HG02759 (cell line): ENCODE data around the gene MDFI.

Experiments used
- ATAC-seq: cut with Tn5 transposase; IDR thresholded peaks from one replicate; pipeline ENCODE4 v1.9.1; 2021; ENCODE audit warnings: mild to moderate bottlenecking, moderate library complexity; ENCODE audit not compliant: unreplicated experiment

The MDFI gene, protein sequence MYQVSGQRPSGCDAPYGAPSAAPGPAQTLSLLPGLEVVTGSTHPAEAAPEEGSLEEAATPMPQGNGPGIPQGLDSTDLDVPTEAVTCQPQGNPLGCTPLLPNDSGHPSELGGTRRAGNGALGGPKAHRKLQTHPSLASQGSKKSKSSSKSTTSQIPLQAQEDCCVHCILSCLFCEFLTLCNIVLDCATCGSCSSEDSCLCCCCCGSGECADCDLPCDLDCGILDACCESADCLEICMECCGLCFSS

DNA sequence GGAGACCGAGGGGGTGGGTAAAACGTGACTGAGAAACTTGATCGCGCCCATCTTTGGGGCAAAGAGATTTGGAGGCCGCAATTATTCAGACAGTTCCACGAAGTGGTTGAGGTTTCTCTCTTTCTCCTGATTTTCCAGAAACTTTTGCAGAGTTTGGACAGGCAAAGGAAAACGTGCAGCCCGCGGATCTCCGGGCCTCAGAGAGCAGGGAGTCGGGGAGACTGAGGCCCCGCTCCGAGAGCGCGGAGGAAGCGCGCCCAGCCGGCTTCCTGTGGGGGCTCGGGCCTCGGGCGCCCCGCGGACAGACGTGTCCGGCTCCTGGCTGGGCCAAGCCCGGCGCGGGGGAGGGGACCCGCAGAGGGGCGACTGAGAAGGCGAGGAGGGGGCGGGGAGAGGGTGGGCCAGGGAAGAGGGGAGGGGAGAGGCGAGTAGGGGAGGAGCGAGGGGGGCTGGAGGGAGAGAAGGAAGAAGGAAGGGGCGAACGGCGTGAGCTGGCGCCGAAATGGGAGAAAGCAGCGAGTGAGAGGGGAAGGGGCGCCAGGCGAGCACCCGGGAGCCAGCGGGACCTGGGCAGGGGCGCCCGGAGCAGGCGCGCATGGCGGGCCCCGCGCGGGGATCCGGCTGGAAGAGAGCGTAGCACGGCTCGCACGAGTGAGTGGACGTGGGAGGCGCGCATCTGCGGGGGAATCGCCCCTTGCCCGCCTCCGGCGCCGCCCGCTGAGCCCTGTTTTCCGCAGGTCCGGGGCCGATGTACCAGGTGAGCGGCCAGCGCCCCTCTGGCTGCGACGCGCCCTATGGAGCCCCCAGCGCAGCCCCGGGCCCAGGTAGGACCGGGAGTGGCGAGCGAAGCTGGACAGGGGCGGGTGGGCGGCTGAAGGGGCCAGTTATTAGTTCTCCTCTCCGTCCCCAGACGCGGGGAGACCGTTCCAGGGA lies at the start of gene MDFI:
TSS of gene MDFI (plus strand) at position 467 of the 933 bp plus-strand sequence. CDS start at position 749, 282 bp downstream.
- ATAC-seq = no peak

DNA sequence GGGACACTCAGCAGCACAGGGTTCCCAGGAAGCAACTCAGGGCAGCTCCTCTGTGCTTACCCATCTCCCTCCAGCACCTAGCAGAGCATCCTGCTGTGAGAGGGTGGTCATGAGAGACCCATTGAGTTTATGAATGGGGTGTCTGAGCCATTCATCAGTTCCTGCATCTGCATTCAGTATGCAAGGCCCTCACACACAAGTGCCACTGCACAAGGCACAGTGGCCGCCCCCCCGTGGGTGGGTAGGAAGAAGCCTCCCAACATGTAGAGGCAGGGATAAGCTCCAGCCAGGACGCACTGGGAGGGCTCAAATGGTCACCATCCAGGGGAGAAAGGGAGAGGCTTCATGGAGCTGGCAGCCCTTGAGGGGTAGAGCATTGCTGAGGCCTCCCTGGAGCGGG lies 49.0 kb upstream of the MDFI start:
- ATAC-seq = no peak

DNA sequence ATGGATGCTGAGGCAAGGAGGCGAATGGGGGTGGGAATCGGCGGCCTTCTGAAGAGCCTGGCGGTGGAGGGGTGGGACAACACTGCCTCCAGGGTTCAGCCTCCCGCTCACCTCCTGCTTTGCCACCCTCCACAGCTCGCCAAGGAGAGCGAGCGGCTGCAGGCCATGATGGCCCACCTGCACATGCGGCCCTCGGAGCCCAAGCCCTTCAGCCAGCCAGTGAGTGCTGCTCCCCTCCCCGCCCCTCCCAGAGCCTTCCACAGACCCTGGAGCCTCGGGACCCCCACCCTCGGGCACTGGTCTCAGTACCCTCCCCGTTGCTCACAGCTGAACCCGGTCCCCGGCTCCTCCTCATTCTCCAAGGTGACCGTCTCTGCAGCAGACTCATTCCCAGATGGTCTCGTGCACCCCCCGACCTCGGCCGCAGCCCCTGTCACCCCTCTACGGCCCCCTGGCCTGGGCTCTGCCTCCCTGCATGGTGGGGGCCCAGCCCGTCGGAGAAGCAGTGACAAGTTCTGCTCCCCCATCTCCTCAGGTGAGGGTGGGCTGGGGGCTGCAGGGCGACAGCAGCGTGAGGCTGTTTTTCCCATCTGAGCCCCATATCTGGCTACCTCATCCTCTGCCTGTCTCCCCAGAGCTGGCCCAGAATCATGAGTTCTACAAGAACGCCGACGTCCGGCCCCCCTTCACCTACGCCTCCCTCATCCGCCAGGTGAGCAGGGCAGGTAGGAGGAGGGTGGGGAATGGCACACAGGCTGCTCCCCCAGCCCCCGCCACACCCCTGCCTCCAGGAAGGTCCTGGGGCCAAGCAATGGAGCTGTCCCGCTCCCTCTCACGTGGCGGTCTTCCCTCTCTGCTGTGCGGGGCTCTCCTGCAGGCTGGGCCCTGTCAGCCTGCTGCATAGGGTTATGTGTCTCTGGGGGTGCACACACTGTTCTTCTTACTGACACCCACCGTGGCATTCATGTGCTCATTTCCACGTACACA lies 48.3 kb upstream of the MDFI start:
- no peak for ATAC-seq

DNA sequence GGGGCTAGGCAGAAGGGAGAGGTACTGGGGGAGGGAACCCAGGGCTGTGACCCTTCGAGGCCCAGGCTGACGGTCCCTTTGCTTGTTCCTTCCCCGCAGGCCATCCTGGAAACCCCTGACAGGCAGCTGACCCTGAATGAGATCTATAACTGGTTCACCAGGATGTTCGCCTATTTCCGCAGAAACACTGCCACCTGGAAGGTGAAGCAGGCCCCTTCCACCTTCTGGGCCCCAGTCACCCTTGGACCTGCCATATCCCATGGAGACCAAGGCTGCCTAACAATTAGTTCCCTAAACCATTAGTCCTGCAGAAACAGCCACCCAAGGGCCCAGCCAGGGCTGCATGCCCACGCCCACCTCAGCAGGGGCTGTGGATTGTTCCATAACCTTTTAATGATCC lies 47.1 kb upstream of the MDFI start:
- ATAC-seq = no peak

DNA sequence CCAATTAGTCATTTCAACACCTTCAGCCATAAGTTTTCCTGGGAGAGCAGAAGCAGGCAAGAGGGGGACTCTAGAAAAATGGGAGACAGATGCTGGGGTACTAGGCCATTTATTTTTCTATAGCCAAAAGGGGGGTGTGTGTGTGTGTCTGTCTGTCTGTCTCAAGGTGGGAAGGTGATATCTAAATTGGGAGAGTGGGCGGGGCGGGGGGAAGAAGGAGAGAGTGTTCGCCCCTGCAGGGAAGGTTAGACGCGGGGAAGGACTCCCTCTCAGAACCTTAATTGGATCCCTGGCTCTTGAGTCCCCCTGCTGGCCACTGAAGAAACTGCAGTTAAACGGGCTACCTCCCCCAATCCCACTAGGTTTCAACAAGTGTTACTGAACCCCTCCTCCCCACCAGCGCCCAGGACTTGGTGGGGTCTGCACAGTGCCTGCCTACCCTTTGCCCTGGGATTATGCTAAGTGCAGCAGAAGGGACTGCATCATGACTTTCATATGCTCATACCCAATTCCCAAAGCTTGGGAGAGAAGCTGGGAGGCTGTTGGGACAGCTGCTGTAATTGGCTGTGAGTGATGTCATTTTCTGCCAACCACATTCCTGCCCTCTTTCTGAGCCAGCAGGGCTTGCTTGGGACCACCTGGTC lies 46.3 kb upstream of the MDFI start:
- no peak for ATAC-seq

DNA sequence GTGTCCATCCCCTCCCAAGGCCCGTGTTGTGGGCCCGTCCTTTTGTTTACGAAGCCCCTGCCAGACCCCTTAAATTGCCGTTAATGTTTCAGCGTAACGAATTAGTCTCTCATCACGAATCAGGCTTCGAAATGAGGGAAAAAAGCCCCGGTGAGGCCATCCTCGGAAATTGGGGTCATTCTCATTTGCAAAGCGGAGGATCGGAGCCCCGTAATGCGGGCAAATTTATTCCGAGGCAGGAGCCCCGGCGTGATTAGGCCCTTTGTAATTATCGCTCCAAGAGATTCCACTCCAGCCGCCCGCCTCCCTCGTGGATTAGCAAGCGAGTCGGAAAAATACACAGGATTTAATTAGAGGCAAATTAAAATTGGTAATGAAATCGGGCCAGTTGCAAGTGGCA lies 44.9 kb upstream of the MDFI start:
- no peak for ATAC-seq

DNA sequence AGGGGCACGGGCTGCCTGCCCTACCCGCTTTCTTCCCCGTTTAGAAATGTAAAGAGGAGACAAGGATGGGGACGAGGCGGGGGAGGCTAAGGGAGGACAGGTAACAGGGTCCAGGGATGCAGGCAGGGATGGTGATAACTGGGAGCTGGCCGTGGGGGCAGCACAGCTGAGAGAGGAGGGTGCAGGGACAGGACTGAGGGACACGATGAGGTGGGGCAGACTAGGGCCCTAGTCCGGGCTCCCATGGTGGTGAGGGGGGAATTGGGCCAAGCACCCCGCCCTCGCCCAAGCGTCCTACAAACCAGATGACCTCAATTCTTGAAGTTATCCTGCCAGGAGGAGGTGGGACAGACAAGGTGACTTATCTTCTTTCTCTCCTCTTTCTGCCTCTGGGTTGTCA lies 44.4 kb upstream of the MDFI start:
- no peak for ATAC-seq

DNA sequence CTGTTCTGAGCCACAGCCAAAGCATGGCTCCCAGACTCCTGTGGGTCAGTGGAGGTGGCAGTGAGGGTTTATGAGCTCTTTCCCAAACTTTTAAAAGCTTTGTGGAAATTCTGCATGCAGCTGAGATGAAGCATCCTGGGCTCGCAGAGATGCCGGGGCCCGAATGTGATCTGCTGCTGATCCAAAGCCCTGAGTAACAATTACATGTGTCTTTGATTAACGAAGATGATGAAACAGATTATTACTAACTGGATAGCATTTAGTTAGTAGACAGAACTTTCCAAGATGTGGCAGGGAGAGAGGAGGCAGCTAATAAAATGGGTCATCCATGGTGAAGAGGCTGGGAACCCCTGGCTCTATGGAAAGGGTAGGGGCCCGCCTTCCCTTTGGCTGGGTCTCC lies 43.9 kb upstream of the MDFI start:
- no peak for ATAC-seq

DNA sequence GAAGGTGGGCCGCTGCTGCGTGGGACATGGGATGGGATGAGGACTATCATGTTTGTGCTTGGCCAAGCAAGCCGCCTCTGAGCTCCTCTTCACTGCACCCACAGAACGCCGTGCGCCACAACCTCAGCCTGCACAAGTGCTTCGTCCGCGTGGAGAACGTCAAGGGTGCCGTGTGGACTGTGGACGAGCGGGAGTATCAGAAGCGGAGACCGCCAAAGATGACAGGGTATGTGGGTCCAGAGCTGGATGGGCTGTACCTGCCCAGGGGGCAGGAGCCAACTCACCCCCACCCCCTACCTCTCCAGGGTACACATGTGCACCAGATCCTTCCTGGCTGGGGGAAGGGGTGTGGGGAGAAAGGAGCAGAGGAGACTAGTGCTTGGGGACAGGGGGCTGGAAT lies 43.5 kb upstream of the MDFI start:
- no peak for ATAC-seq

DNA sequence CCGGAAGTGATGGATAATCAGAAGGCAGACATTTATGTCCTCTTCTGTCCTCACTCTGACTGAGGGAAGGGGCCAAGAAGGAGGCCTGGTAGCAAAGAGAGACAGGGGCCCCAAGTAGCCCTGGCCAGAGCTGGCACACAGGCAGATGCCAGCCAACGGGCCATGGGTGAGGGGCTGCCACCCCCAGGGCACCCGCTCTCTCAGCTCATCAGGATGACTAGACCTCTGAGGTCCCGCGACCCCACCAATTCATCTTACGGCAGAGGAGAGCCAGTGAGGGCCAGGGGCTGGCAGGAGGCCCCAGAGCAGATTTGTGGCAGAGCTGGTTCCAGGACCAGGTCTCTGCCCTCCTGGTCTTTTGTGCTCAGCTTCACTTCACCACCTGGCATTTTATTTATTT lies 43.1 kb upstream of the MDFI start:
- ATAC-seq = no peak

DNA sequence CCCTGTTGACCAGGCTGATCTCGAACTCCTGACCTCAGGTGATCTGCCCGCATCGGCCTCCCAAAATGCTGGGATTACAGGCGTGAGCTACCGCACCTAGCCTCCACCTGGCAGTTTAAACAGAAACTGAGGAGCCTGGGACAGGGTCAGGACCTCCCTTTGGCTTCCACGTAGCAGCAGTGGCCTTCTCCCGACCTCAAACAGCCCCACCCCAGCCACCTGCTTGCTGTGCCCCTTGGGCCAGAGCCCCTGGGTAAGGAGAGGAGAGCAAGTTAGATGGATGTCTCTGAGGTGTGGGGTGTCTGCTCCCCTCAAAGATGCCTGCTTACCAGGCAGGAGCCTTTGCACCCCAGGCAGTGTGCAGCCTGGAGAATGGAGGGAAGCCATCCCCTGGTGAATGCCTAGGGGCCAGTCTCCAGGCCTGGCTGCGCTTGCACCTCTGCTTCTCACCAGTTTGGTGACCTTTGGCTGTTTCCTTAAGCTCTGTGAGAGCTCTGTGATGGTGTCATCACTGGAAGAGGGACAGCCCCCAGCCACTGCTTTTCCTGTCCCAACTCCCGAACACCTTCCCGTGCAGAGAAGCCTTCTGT lies 42.1 kb upstream of the MDFI start:
- ATAC-seq = no peak

DNA sequence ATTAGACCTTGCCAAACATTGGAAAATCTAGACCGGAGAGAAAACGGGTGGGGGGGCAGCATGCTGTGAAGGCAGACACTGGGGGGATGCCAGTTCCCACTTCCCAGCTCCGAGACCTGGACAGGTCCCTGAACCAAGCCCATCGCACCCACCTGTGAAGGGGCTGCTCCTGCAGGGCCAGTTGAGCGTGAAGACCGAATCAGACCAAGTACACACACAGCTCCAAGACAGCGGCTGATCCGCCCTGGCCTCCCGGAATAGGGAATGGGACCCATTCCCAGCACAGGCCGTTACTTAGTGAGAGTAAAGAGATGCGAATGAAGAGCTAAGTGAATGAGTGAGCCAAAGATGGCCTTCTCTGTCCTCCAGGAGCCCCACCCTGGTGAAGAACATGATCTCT lies 41.5 kb upstream of the MDFI start:
- no peak for ATAC-seq

DNA sequence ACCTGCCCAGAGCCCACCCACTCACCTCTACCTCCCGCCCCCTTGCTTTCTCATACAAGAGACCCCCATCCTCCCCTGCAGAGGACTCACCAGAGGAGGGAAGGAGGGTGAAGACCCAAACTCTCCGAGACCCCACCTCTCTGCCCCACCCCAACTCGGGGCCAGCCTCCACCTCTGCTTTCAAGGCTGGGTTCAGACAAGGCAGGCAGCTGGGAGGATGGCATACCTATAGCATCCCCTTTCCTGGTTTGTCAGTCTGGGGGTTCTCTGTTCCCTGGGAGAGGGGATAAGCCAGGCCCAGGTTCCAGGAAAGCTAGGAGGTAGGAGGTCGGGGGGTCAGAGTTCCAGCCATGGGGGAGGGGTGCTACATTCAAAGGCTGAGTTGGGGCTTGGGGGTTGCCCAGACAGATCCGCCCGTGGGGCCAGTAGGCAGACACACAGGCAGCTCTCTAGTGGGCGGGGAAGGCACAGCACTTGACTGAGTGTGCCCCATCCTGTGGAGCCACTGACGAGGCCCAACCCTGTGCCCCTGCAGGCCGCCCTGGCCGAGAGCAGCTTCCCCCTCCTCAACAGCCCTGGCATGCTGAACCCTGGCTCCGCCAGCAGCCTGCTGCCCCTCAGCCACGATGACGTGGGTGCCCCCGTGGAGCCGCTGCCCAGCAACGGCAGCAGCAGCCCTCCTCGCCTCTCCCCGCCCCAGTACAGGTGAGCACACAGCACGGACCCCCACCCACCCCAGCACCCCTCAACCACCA lies 40.8 kb upstream of the MDFI start:
- no peak for ATAC-seq

DNA sequence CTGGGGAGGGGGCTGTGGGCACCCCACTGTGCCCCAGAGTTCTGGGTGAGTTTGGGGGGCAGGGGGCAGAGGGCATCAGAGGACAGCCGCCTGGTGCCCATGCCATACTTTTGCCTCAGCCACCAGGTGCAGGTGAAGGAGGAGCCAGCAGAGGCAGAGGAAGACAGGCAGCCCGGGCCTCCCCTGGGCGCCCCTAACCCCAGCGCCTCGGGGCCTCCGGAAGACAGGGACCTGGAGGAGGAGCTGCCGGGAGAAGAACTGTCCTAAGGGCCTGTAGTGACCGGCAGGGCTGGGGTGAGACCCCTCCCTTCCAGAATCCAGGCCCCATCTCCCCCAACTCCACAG lies 39.6 kb upstream of the MDFI start:
- ATAC-seq = no peak

DNA sequence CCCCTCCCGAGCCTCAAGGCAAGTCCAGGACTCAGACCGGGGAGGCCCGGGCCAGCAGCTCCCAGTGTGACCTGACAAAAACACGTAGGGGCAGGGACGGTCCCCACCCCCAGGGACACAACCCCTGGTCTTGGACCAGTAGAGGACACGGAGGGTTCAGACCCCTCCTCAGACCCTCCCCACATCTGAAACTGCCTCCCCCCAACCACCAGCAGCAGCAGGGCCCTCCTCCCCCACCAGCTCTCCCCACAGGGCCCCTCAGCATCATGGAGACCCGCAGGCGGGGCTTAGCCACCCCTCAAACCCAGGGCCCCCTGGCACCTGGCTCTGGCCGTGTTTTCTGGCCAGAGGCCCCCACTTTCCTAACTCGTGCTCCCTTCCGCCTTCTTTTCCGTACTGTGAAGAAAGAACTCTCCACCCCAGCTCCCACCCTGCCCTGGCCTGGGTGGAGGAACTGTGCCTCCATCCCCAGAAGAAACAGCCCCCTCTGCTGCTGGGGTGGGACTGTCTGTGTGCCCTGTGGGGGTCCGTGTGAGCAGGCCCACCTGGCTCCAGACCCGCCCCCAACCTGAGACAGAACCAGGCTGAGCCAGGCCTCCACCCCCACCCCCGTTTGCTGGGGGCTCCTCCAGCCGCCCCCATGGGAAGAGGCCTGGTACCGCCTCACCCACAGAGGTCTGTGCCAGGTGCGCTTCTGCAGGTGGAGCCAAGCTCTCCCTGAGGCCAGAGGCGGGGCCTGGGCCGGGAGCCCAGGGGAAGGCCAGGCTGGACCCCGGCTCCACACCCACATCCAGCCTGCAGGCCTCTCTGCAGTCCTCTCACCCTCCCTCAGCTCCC lies 39.0 kb upstream of the MDFI start:
- no peak for ATAC-seq

DNA sequence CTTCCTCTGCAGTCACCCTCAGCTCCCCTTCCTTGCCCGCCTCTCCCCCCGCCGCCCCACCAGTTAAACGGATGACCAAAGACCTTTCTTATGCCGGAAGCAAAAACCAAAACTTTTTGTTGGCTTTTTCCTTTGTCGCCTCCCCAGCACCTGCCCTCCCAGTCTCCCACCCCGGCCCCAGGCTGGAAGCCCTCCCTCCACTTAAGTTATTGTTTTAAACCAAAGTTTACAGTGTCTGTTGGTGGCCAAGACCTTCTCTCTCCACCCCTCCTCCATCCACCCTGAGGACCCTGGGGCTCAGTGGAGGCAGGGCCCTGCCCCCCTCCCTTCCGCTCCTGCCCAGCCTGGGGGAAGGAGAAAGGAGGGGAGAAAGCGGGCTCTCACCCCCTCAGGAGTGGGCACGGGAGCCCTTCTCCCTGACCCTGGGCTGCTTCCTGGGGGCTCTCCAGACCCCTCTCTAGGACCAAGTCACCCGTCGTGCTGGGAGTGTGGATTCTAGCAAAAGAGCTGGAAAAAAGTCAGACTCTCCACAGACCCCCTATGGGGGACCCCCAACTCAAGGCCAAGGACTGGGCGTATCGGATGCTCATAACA lies 38.3 kb upstream of the MDFI start:
- no peak for ATAC-seq

DNA sequence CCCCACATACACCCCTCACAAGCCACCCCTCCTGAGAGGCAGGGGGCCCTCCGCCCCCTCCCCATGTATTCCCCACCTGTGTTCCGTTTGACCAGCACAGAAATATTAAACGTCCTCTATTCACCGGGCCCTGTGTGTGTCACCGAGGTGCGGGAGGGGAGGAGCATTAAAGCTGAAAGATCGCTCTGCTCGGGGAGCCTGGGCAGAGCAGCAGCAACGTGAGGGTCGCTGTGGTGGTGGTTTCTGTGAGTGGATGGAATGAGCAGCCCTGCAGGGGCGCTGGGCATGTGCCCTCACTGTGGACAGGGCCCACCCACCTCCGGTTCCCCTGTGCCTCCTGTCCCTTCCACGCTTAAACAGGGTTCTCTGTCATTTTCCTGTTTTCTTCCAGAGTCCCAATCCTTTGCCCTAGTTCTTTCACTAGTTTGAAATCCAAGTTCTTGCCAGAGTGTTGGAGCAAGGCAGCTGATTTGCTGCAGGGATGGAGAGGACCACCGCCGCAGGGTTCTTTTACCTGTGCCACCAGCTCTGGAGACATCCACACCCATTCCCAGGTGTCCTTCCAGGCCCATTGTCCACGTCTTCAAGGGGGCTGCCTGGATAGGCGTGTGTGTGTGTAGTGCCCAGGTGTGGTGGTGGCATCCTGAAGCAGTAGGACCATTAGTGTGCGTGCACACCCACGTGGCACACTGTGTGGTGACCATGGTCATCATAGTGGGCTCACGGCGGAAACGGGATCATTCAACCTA lies 37.6 kb upstream of the MDFI start:
- no peak for ATAC-seq

DNA sequence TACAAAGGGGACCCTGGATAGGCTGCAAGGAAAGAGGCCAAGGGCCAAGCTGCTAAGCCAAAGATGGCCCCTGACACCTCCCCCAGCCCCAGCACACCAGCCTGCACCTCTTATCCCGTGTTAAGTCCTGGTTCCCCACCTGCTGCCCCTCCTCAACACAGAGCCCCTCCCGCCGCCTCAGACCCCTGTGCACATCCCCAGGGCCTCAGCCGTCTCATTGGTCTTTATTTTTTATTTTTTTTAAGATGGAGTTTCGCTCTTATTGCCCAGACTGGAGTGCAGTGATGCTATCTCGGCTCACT lies 37.1 kb upstream of the MDFI start:
- ATAC-seq = no peak
